Measurements from ENCODE around the gene MYRIP. TPM values are rescaled to one million over a fixed set of nuclear protein-coding genes. Genes with fewer than 3 reads are reported as not detected.
"Not testable (repeated sequence)": the region's sequence is repeated elsewhere in the genome, so short reads cannot be mapped to it uniquely, and the experiment has no call there.

Gene MYRIP
- total and polyA plus RNA-seq, 10 donors = 1.5 to 35.2 (median 16.2) TPM

GRCh38 chr3:40078590-40078989, 269.2 kb downstream of the MYRIP start:
- peaks cover 0 to 1% (median 0%) of the 10 kb centered on the region in 7 donors for H3K27me3 ChIP-seq (replicated peaks in 1 of 7)
- H3K27ac ChIP-seq = no peak overlapping the region
- WGBS, 5 donors = 59 to 87% (median 78%) methylated on average over 3 of the region's 3 CpGs
- no peaks in the 10 kb centered on the region for H3K4me1 ChIP-seq
- no peak for DNase-seq
- no peak overlapping the region for H3K4me3 ChIP-seq
- intact Hi-C loops (cut with DNase I; ENCODE audit: low total_unique reads) = no loop called here
- TF ChIP-seq POLR2A (IDR thresholded peaks at IDR 0.05) = no peak
- TF ChIP-seq POLR2AphosphoS5 (IDR thresholded peaks at IDR 0.05) = no peak
- no peak for TF ChIP-seq CTCF (IDR thresholded peaks at IDR 0.05 in 8 of 11, conservative IDR thresholded peaks at IDR 0.05 in 3 of 11)
- H3K9me3 ChIP-seq = peaks cover 0 to 17% (median 10%) of the 10 kb centered on the region in 8 donors
- no peaks in the 10 kb centered on the region for H3K36me3 ChIP-seq

GRCh38 chr3:40079203-40079846, 269.9 kb downstream of the MYRIP start:
- no peaks in the 10 kb centered on the region for H3K4me1 ChIP-seq
- 84 to 94% (median 89%) methylated on average over 4 of the region's 4 CpGs for WGBS, 5 donors
- H3K27me3 ChIP-seq (replicated peaks in 1 of 7) = no peaks in the 10 kb centered on the region
- TF ChIP-seq CTCF (IDR thresholded peaks at IDR 0.05 in 8 of 11, conservative IDR thresholded peaks at IDR 0.05 in 3 of 11) (no peak), POLR2A (IDR thresholded peaks at IDR 0.05) (no peak), POLR2AphosphoS5 (IDR thresholded peaks at IDR 0.05) (no peak)
- H3K27ac ChIP-seq = no peak overlapping the region
- H3K36me3 ChIP-seq = no peaks in the 10 kb centered on the region
- intact Hi-C loops (cut with DNase I; ENCODE audit: low total_unique reads) = no loop called here
- no peak overlapping the region for H3K4me3 ChIP-seq
- H3K9me3 ChIP-seq = peaks cover 0 to 17% (median 10%) of the 10 kb centered on the region in 8 donors
- DNase-seq = no peak

DNA sequence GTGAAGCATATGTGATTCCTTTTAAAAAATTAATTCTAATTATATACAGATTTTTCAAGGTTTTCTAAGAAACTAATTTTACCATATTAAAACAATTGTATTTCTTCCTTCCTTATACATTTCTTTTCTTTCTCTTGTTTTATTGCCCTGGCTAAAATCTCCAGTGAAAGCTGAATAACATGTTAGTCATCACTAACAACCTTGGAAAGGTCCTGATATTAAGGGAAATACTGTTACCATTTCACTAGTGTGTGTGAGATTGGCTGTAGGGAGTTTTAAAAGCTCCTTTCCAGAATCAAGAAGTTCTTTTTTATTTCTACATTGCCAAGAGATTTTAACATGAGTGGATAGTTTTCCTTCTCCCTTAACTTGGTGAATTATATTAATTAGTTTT, 270.4 kb downstream of the MYRIP start:
- H3K27me3 ChIP-seq (replicated peaks in 1 of 7) = no peaks in the 10 kb centered on the region
- peaks cover 0 to 17% (median 10%) of the 10 kb centered on the region in 8 donors for H3K9me3 ChIP-seq
- DNase-seq = no peak
- intact Hi-C loops (cut with DNase I; ENCODE audit: low total_unique reads) = no loop called here
- H3K4me3 ChIP-seq = no peak overlapping the region
- TF ChIP-seq CTCF (IDR thresholded peaks at IDR 0.05 in 8 of 11, conservative IDR thresholded peaks at IDR 0.05 in 3 of 11) (no peak), POLR2A (IDR thresholded peaks at IDR 0.05) (no peak), POLR2AphosphoS5 (IDR thresholded peaks at IDR 0.05) (no peak)
- no peak overlapping the region for H3K27ac ChIP-seq
- no peaks in the 10 kb centered on the region for H3K4me1 ChIP-seq
- no peaks in the 10 kb centered on the region for H3K36me3 ChIP-seq

GRCh38 chr3:40083066-40083465, 273.7 kb downstream of the MYRIP start:
- intact Hi-C loops (cut with DNase I; ENCODE audit: low total_unique reads) = no loop called here
- Histone ChIP-seq H3K9me3 (peaks cover 0 to 17% (median 10%) of the 10 kb centered on the region in 8 donors), H3K4me3 (no peak overlapping the region), H3K27ac (no peak overlapping the region), H3K27me3 (replicated peaks in 1 of 7) (no peaks in the 10 kb centered on the region), H3K36me3 (no peaks in the 10 kb centered on the region), H3K4me1 (no peaks in the 10 kb centered on the region)
- no peak for TF ChIP-seq POLR2A (IDR thresholded peaks at IDR 0.05)
- no peak for TF ChIP-seq CTCF (IDR thresholded peaks at IDR 0.05 in 8 of 11, conservative IDR thresholded peaks at IDR 0.05 in 3 of 11)
- no peak for TF ChIP-seq POLR2AphosphoS5 (IDR thresholded peaks at IDR 0.05)
- DNase-seq = no peak

GRCh38 chr3:40084424-40084823, 275.0 kb downstream of the MYRIP start:
- intact Hi-C loops (cut with DNase I; ENCODE audit: low total_unique reads); H3K36me3 ChIP-seq; H3K27ac ChIP-seq; H3K4me1 ChIP-seq; DNase-seq; H3K27me3 ChIP-seq (replicated peaks in 1 of 7); H3K4me3 ChIP-seq: not testable (repeated sequence)
- WGBS, 5 donors = 93 to 97% (median 96%) methylated on average over 6 to 12 of the region's 12 CpGs
- H3K9me3 ChIP-seq = peaks cover 0 to 17% (median 10%) of the 10 kb centered on the region in 8 donors
